ENCODE data around the gene CEP72.
"Not testable (repeated sequence)": the region's sequence is repeated elsewhere in the genome, so short reads cannot be mapped to it uniquely, and the experiment has no call there.

CEP72 gene

GRCh38 chr5:627840-628239 is 15.7 kb downstream of the CEP72 start:
- Mint-ChIP-seq H3K4me3 (no peak overlapping the region), H3K36me3 (ENCODE audit: insufficient read depth) (peaks cover 7% of the 10 kb centered on the region), H3K27ac (ENCODE audit: low read depth) (no peak overlapping the region), H3K4me1 (peaks cover 5% of the 10 kb centered on the region), H3K9me3 (no peaks in the 10 kb centered on the region), H3K27me3 (no peaks in the 10 kb centered on the region)
- DNase-seq (ENCODE audit: low spot score in 2 of 2) (no peak), ATAC-seq (replicated peaks; ENCODE audit: extremely low read depth, poor library complexity, severe bottlenecking) (no peak)

DNA sequence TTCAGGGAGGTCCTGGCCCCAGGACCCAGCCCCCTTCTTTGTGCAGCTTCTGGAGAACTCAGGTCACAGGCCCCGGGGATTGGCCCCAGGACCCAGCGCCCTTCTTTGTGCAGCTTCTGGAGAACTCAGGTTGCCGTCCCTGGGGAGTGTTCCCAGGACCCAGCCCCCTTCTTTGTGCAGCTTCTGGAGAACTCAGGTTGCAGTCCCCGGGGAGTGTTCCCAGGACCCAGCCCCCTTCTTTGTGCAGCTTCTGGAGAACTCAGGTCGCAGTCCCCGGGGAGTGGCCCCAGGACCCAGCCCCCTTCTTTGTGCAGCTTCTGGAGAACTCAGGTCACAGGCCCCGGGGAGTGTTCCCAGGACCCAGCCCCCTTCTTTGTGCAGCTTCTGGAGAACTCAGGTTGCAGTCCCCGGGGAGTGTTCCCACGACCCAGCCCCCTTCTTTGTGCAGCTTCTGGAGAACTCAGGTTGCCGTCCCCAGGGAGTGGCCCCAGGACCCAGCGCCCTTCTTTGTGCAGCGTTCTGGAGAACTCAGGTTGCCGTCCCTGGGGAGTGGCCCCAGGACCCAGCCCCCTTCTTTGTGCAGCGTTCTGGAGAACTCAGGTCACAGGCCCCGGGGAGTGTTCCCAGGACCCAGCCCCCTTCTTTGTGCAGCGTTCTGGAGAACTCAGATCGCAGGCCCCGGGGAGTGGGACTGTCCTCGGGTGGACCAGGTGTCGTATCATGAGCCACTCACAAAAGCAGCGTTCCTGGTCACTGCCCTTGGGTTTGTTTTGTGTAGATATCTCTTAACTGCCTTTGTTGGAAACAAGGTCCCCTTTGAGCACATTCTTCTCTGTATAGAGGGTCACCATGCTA is 16.4 kb downstream of the CEP72 start:
- H3K27me3 Mint-ChIP-seq; H3K9me3 Mint-ChIP-seq; H3K27ac Mint-ChIP-seq (ENCODE audit: low read depth); DNase-seq (ENCODE audit: low spot score in 2 of 2); H3K4me3 Mint-ChIP-seq; H3K4me1 Mint-ChIP-seq; H3K36me3 Mint-ChIP-seq (ENCODE audit: insufficient read depth); ATAC-seq (replicated peaks; ENCODE audit: extremely low read depth, poor library complexity, severe bottlenecking): not testable (repeated sequence)

DNA sequence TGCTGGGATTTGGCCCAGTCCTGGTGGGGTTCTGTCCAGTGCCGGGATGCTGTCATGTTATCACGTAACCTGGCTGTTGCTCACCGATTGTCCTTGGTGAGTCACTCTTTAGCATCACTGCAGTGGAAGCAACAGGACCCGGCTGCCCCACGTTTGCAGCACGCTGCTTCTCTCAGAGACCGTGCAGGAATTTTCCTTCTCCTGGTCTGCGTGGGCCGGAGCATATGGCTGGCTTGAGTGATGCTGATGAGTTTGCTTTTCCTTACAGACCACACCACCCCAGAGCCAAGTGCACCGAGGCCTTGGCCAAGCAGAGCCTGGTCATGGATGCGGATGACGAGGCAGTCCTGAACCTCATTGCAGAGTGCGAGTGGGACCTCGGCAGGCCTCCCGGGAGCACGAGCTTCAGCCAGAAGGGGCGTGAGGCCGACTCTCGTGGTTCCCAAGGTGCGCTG is 21.4 kb downstream of the CEP72 start:
- DNase-seq (ENCODE audit: low spot score in 2 of 2) (no peak), ATAC-seq (replicated peaks; ENCODE audit: extremely low read depth, poor library complexity, severe bottlenecking) (no peak)
- no peak overlapping the region for H3K4me3 Mint-ChIP-seq
- no peaks in the 10 kb centered on the region for H3K4me1 Mint-ChIP-seq
- no peak overlapping the region for H3K27ac Mint-ChIP-seq (ENCODE audit: low read depth)
- H3K9me3 Mint-ChIP-seq: no peaks in the 10 kb centered on the region
- no peaks in the 10 kb centered on the region for H3K27me3 Mint-ChIP-seq
- H3K36me3 Mint-ChIP-seq (ENCODE audit: insufficient read depth): peaks cover 3% of the 10 kb centered on the region

GRCh38 chr5:634191-634590 is 22.1 kb downstream of the CEP72 start:
- H3K4me1 Mint-ChIP-seq: no peaks in the 10 kb centered on the region
- no peaks in the 10 kb centered on the region for H3K27me3 Mint-ChIP-seq
- no peak overlapping the region for H3K4me3 Mint-ChIP-seq
- no peak for DNase-seq (ENCODE audit: low spot score in 2 of 2)
- H3K9me3 Mint-ChIP-seq: no peaks in the 10 kb centered on the region
- ATAC-seq (replicated peaks; ENCODE audit: extremely low read depth, poor library complexity, severe bottlenecking): no peak
- no peak overlapping the region for H3K27ac Mint-ChIP-seq (ENCODE audit: low read depth)
- peaks cover 5% of the 10 kb centered on the region for H3K36me3 Mint-ChIP-seq (ENCODE audit: insufficient read depth)

- DNase-seq (ENCODE audit: low spot score in 2 of 2) (no peak), ATAC-seq (replicated peaks; ENCODE audit: extremely low read depth, poor library complexity, severe bottlenecking) (no peak)
- peaks cover 10% of the 10 kb centered on the region for H3K36me3 Mint-ChIP-seq (ENCODE audit: insufficient read depth)
- H3K9me3 Mint-ChIP-seq: no peaks in the 10 kb centered on the region
- no peaks in the 10 kb centered on the region for H3K4me1 Mint-ChIP-seq
- no peak overlapping the region for H3K4me3 Mint-ChIP-seq
- no peaks in the 10 kb centered on the region for H3K27me3 Mint-ChIP-seq
- no peak overlapping the region for H3K27ac Mint-ChIP-seq (ENCODE audit: low read depth)
These were observed 23.3 kb downstream of the CEP72 start for GRCh38 chr5:635306-636055.

GRCh38 chr5:636951-637350 is 24.8 kb downstream of the CEP72 start:
- ATAC-seq (replicated peaks; ENCODE audit: extremely low read depth, poor library complexity, severe bottlenecking) (no peak), DNase-seq (ENCODE audit: low spot score in 2 of 2) (no peak)
- Mint-ChIP-seq H3K27ac (ENCODE audit: low read depth) (no peak overlapping the region), H3K4me1 (no peaks in the 10 kb centered on the region), H3K36me3 (ENCODE audit: insufficient read depth) (peaks cover 10% of the 10 kb centered on the region), H3K9me3 (no peaks in the 10 kb centered on the region), H3K27me3 (no peaks in the 10 kb centered on the region), H3K4me3 (no peak overlapping the region)

- DNase-seq (ENCODE audit: low spot score in 2 of 2): no peak
- peaks cover 10% of the 10 kb centered on the region for H3K36me3 Mint-ChIP-seq (ENCODE audit: insufficient read depth)
These were observed 25.7 kb downstream of the CEP72 start for GRCh38 chr5:637581-638450.

DNA sequence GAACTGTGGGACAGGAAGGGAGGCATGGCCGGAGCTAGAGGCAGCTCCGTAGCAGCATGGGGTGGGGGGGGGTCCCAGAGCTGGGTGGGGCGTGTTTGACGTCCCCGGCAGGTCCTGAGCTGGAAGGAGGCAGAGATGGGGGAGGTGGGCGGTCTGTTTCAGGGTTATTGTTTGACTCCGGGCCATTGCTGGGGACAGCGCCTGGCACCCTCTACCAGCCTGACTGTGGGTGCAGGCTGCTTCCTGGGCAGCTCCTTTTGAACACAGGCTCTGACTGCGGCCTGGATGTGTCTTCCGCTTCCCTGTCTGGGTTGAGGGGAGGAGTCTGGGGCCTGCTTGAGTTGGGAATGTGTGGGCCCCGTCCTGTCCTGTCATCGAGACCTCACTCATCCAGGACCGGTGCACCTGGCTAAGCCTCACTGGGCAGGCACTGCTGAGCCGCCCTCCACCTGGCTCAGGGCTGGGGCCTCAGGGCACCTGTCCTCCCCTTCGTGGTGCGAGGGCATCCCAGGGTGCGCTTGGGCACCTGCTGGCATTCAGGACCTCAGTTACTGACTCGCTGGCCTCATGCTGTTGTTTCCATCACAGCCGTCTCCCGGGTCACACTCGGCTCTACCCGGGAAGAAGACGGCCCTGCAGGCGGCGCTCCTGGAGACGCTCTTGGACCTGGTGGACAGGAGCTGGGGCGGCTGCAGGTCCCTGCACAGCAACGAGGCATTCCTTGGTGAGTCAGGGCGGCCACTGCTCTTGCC is 26.5 kb downstream of the CEP72 start:
- Mint-ChIP-seq H3K9me3 (no peaks in the 10 kb centered on the region), H3K4me3 (no peak overlapping the region), H3K36me3 (ENCODE audit: insufficient read depth) (peaks cover 10% of the 10 kb centered on the region), H3K4me1 (no peaks in the 10 kb centered on the region), H3K27me3 (no peaks in the 10 kb centered on the region), H3K27ac (ENCODE audit: low read depth) (no peak overlapping the region)
- DNase-seq (ENCODE audit: low spot score in 2 of 2) (no peak), ATAC-seq (replicated peaks; ENCODE audit: extremely low read depth, poor library complexity, severe bottlenecking) (no peak)

More at GRCh38 chr5:637581-638450, 25.7 kb downstream of the CEP72 start:
- no peak for ATAC-seq (replicated peaks; ENCODE audit: extremely low read depth, poor library complexity, severe bottlenecking)
- no peaks in the 10 kb centered on the region for H3K9me3 Mint-ChIP-seq
- no peak overlapping the region for H3K27ac Mint-ChIP-seq (ENCODE audit: low read depth)
- H3K27me3 Mint-ChIP-seq: no peaks in the 10 kb centered on the region
- no peaks in the 10 kb centered on the region for H3K4me1 Mint-ChIP-seq
- no peak overlapping the region for H3K4me3 Mint-ChIP-seq

- Mint-ChIP-seq H3K36me3 (ENCODE audit: insufficient read depth) (peaks cover 10% of the 10 kb centered on the region), H3K4me1 (no peaks in the 10 kb centered on the region), H3K9me3 (no peaks in the 10 kb centered on the region), H3K27ac (ENCODE audit: low read depth) (no peak overlapping the region), H3K4me3 (no peak overlapping the region), H3K27me3 (no peaks in the 10 kb centered on the region)
- ATAC-seq (replicated peaks; ENCODE audit: extremely low read depth, poor library complexity, severe bottlenecking) (no peak), DNase-seq (ENCODE audit: low spot score in 2 of 2) (no peak)
These were observed 27.1 kb downstream of the CEP72 start for GRCh38 chr5:639253-639530.

GRCh38 chr5:639584-640213 is 27.6 kb downstream of the CEP72 start:
- H3K27me3 Mint-ChIP-seq: no peaks in the 10 kb centered on the region
- peaks cover 12% of the 10 kb centered on the region for H3K36me3 Mint-ChIP-seq (ENCODE audit: insufficient read depth)
- no peak overlapping the region for H3K27ac Mint-ChIP-seq (ENCODE audit: low read depth)
- no peak for DNase-seq (ENCODE audit: low spot score in 2 of 2)
- H3K4me3 Mint-ChIP-seq: no peak overlapping the region
- ATAC-seq (replicated peaks; ENCODE audit: extremely low read depth, poor library complexity, severe bottlenecking): no peak
- H3K4me1 Mint-ChIP-seq: no peaks in the 10 kb centered on the region
- no peaks in the 10 kb centered on the region for H3K9me3 Mint-ChIP-seq

GRCh38 chr5:640461-641330 is 28.6 kb downstream of the CEP72 start:
- no peak for ATAC-seq (replicated peaks; ENCODE audit: extremely low read depth, poor library complexity, severe bottlenecking)
- no peak for DNase-seq (ENCODE audit: low spot score in 2 of 2)
- no peak overlapping the region for H3K4me3 Mint-ChIP-seq
- no peak overlapping the region for H3K27ac Mint-ChIP-seq (ENCODE audit: low read depth)
- no peaks in the 10 kb centered on the region for H3K9me3 Mint-ChIP-seq
- no peaks in the 10 kb centered on the region for H3K4me1 Mint-ChIP-seq
- no peaks in the 10 kb centered on the region for H3K27me3 Mint-ChIP-seq
- peaks cover 13% of the 10 kb centered on the region for H3K36me3 Mint-ChIP-seq (ENCODE audit: insufficient read depth)

All from central memory CD8-positive, alpha-beta T cell (primary cell).